HL-60 (cell line): ENCODE results near the gene EVI5L.
A peak's percentile ranks its signal among the peaks of the same experiment; 100 is the strongest.

Experiments
- DNase-seq, 2 experiments: peaks; one replicate each; pipeline ENCODE4 v3.0.0-alpha.2; 2010 to 2020; ENCODE audit warnings: low read depth in 1 of 2, low spot score in 1 of 2
- H3K27ac ChIP-seq: fragments of 250-450 bp; sonication (Bioruptor Pico); replicated peaks from 2 replicates; pipeline ENCODE4 v1.5.1; 2020; ENCODE audit warnings: mild to moderate bottlenecking, moderate library complexity
- H3K27me3 ChIP-seq: fragments of 250-450 bp; sonication (Bioruptor Pico); 2 replicates; pipeline ENCODE4 v1.5.1; 2021; ENCODE audit warnings: mild to moderate bottlenecking, moderate library complexity; ENCODE audit not compliant: insufficient read depth, poor library complexity, severe bottlenecking
- H3K4me3 ChIP-seq: replicated peaks from 2 replicates; pipeline ENCODE4 v1.5.1; 2011; ENCODE audit warnings: mild to moderate bottlenecking, control low read depth, low read length; ENCODE audit not compliant: insufficient read depth
- CTCF ChIP-seq: IDR thresholded peaks from one replicate; pipeline ENCODE4 v1.5.1; 2011; ENCODE audit warnings: low read length, control low read depth, inconsistent platforms; ENCODE audit not compliant: insufficient read depth
- GABPA ChIP-seq: IDR thresholded peaks from 2 replicates; pipeline ENCODE4 v1.6.1; 2012; ENCODE audit warnings: low read depth
- POLR2AphosphoS5 ChIP-seq: IDR thresholded peaks from 2 replicates; pipeline ENCODE4 v1.6.1; 2012; ENCODE audit warnings: low read depth
- SPI1 ChIP-seq: IDR thresholded peaks from 2 replicates; pipeline ENCODE4 v1.6.1; 2012; ENCODE audit warnings: low read depth, mild to moderate bottlenecking, borderline replicate concordance
- TF ChIP-seq, protein P1 (sequence below): IDR thresholded peaks from 2 replicates; pipeline ENCODE4 v1.6.1; 2012; ENCODE audit warnings: low read depth; ENCODE audit not compliant: insufficient replicate concordance

Gene EVI5L

DNA sequence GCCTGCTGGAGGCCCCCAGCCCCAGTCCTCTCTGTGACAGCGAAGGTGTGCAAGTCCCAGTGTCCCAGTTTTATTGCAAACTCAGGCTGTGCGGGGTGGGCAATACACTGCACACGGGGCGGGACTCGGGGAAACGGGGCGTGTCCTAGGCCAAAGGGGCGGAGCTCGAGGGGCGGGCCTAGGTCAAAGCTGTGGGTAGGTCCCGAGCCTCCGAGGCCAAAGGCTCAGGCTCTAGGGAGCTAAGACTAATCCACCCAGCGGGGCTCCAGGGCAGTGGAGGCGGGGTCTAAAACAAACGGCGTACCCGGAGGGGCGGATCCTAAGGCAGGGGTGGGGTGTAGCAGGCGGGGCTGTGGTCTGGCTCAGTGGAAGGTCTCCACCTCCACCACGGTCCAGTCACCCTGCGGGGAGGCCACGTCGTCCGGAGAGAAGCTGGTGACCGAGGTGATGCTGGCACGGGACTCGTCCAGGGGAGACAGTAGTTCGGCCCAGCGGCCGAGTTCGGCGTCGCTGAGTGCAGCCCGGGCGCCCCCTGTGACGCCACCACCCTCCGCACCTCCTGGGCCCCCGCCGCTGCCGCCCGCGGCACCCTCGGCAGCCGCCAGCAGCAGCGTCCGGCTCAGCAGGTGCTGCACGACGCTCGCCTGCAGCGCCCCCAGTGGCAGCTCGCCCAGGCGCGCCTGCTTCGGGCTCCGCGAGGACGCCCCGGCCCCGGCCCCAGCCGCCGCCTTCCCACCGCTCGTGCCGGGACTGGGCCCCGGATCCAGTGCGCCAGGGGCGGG, 38.8 kb downstream of the EVI5L start:
- Histone ChIP-seq H3K4me3 (peak overlapping the region; percentile 48), H3K27ac (0 out of 2 replicates have a peak overlapping the region, but pooled peaks have one; percentile 29), H3K27me3 (peaks cover 12% of the 10 kb centered on the region)
- peak in 1 of 2 experiments; percentile 74 for DNase-seq
- peak; percentile 27 for TF ChIP-seq CTCF
- TF ChIP-seq POLR2AphosphoS5: no peak
- no peak for TF ChIP-seq GABPA
- TF ChIP-seq, protein P1, sequence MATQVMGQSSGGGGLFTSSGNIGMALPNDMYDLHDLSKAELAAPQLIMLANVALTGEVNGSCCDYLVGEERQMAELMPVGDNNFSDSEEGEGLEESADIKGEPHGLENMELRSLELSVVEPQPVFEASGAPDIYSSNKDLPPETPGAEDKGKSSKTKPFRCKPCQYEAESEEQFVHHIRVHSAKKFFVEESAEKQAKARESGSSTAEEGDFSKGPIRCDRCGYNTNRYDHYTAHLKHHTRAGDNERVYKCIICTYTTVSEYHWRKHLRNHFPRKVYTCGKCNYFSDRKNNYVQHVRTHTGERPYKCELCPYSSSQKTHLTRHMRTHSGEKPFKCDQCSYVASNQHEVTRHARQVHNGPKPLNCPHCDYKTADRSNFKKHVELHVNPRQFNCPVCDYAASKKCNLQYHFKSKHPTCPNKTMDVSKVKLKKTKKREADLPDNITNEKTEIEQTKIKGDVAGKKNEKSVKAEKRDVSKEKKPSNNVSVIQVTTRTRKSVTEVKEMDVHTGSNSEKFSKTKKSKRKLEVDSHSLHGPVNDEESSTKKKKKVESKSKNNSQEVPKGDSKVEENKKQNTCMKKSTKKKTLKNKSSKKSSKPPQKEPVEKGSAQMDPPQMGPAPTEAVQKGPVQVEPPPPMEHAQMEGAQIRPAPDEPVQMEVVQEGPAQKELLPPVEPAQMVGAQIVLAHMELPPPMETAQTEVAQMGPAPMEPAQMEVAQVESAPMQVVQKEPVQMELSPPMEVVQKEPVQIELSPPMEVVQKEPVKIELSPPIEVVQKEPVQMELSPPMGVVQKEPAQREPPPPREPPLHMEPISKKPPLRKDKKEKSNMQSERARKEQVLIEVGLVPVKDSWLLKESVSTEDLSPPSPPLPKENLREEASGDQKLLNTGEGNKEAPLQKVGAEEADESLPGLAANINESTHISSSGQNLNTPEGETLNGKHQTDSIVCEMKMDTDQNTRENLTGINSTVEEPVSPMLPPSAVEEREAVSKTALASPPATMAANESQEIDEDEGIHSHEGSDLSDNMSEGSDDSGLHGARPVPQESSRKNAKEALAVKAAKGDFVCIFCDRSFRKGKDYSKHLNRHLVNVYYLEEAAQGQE: no peak
- TF ChIP-seq SPI1: no peak

GRCh38 chr19:7869453-7869909, 39.5 kb downstream of the EVI5L start:
- peak in 1 of 2 experiments; percentile 67 for DNase-seq
- TF ChIP-seq GABPA (no peak), CTCF (no peak), SPI1 (no peak), POLR2AphosphoS5 (no peak)
- TF ChIP-seq, protein P1: no peak
- Histone ChIP-seq H3K27ac (0 out of 2 replicates have a peak overlapping the region, but pooled peaks have one; percentile 29), H3K4me3 (peak overlapping the region; percentile 48), H3K27me3 (peaks cover 15% of the 10 kb centered on the region)

- Histone ChIP-seq H3K4me3 (peak overlapping the region; percentile 48), H3K27ac (no peak overlapping the region), H3K27me3 (peaks cover 21% of the 10 kb centered on the region)
- TF ChIP-seq, protein P1: no peak
- TF ChIP-seq POLR2AphosphoS5: no peak
- no peak for TF ChIP-seq GABPA
- no peak for TF ChIP-seq SPI1
- no peak for TF ChIP-seq CTCF
- DNase-seq: peak in 1 of 2 experiments; percentile 65
Measured at GRCh38 chr19:7869910-7870511, 40.0 kb downstream of the EVI5L start.
